K562 (cell line): Measurements from ENCODE around the gene SLC6A6. TPM values are rescaled to one million over a fixed set of nuclear protein-coding genes. Genes with fewer than 3 reads are reported as not detected.

Source experiments
- CHD2 ChIP-seq: IDR thresholded peaks from 2 replicates; pipeline ENCODE4 v1.6.1; 2011; ENCODE audit warnings: low read depth, low read length
- CSDE1 ChIP-seq, 2 experiments: fragments of 450-650 bp; IDR thresholded peaks; 2 replicates each; pipeline ENCODE4 v1.6.1; 2016; ENCODE audit warnings: mild to moderate bottlenecking in 1 of 2
- FOXK2 ChIP-seq, 2 experiments: fragments of 450-650 bp; IDR thresholded peaks in 1 of 2; conservative IDR thresholded peaks in 1 of 2; 2 replicates each; pipeline ENCODE4 v1.6.1; 2016; ENCODE audit warnings: low read depth in 2 of 2, mild to moderate bottlenecking in 1 of 2
- HDAC8 ChIP-seq: fragments of 450-650 bp; IDR thresholded peaks from 2 replicates; pipeline ENCODE4 v1.6.1; 2016; ENCODE audit warnings: mild to moderate bottlenecking, missing genetic modification characterization, moderate library complexity, missing compliant biosample characterization
- HSF4 ChIP-seq: fragments of 250-450 bp; sonication (Bioruptor Pico); IDR thresholded peaks from 2 replicates; pipeline ENCODE4 v2.1.2; 2022; ENCODE audit warnings: mild to moderate bottlenecking, moderate library complexity, borderline replicate concordance
- NR2F6 ChIP-seq: fragments of 450-650 bp; formaldehyde crosslinking; IDR thresholded peaks from 2 replicates; pipeline ENCODE4 v1.4.0; 2020; ENCODE audit warnings: mild to moderate bottlenecking
- OTX1 ChIP-seq: fragments of 450-650 bp; formaldehyde crosslinking; IDR thresholded peaks from 2 replicates; pipeline ENCODE4 v1.4.0; 2022; ENCODE audit warnings: mild to moderate bottlenecking
- POLR2AphosphoS2 ChIP-seq: IDR thresholded peaks from 2 replicates; pipeline ENCODE4 v1.6.1; 2012; ENCODE audit warnings: low read length, improper control_type of control experiment
- RAD51 ChIP-seq: fragments of 450-650 bp; IDR thresholded peaks from 2 replicates; pipeline ENCODE4 v1.7.1; 2016; ENCODE audit warnings: low read depth, mild to moderate bottlenecking, borderline replicate concordance
- RBM39 ChIP-seq: fragments of 200-400 bp; formaldehyde crosslinking; optimal IDR thresholded peaks from 2 replicates; pipeline ENCODE3; 2018; ENCODE audit warnings: low read depth, low read length
- RCOR1 ChIP-seq, 2 experiments: IDR thresholded peaks; 2 replicates each; pipeline ENCODE4 v1.6.1; 2012; ENCODE audit warnings: low read depth in 2 of 2, low read length in 2 of 2, borderline replicate concordance in 1 of 2, improper control_type of control experiment in 1 of 2
- SMAD3 ChIP-seq: fragments of 450-650 bp; formaldehyde crosslinking; conservative IDR thresholded peaks from 2 replicates; pipeline ENCODE4 v1.4.0; 2020; ENCODE audit warnings: mild to moderate bottlenecking
- SNIP1 ChIP-seq: fragments of 450-650 bp; IDR thresholded peaks from 2 replicates; pipeline ENCODE4 v1.7.1; 2017; ENCODE audit warnings: low read depth, mild to moderate bottlenecking
- SP2 ChIP-seq: IDR thresholded peaks from 2 replicates; pipeline ENCODE4 v1.6.1; 2011; ENCODE audit warnings: mild to moderate bottlenecking, low read depth, low read length, moderate library complexity; ENCODE audit not compliant: poor library complexity, severe bottlenecking; ENCODE audit errors: extremely low read depth
- SRSF1 ChIP-seq: fragments of 200-400 bp; formaldehyde crosslinking; IDR thresholded peaks from 2 replicates; pipeline ENCODE4 v1.6.1; 2017; ENCODE audit warnings: mild to moderate bottlenecking, low read depth, low read length, moderate library complexity
- THRA ChIP-seq: fragments of 450-650 bp; IDR thresholded peaks from 2 replicates; pipeline ENCODE4 v1.6.1; 2017; ENCODE audit warnings: mild to moderate bottlenecking, moderate library complexity
- ZMIZ1 ChIP-seq, 2 experiments: fragments of 150-350 bp in 1 of 2; IDR thresholded peaks; 2 replicates each; pipeline ENCODE4 v1.6.1; 2012 to 2016; ENCODE audit warnings: low read depth in 2 of 2, low read length in 2 of 2, mild to moderate bottlenecking in 1 of 2, moderate library complexity in 1 of 2
- ZNF436 ChIP-seq: fragments of 250-450, 450-650 bp; sonication (Bioruptor Pico); formaldehyde crosslinking; IDR thresholded peaks from 2 replicates; pipeline ENCODE4 v1.7.0; 2020; ENCODE audit warnings: mild to moderate bottlenecking
- ZNF512 ChIP-seq: IDR thresholded peaks from 2 replicates; pipeline ENCODE4 v1.6.1; 2016; ENCODE audit warnings: missing genetic modification characterization, missing compliant biosample characterization
- ZNF57 ChIP-seq: fragments of 450-650 bp; formaldehyde crosslinking; IDR thresholded peaks from 2 replicates; pipeline ENCODE4 v1.4.0; 2020; ENCODE audit warnings: mild to moderate bottlenecking, moderate library complexity
- ZNF655 ChIP-seq: fragments of 250-450 bp; sonication (Bioruptor Pico); IDR thresholded peaks from 2 replicates; pipeline ENCODE4 v1.5.0; 2021
- ZNF695 ChIP-seq: fragments of 450-650 bp; formaldehyde crosslinking; IDR thresholded peaks from 2 replicates; pipeline ENCODE4 v1.4.0; 2020; ENCODE audit warnings: mild to moderate bottlenecking, moderate library complexity
- polyA plus RNA-seq, 8 experiments: library from polyadenylated mRNA; depleted of rRNA in 4 of 8; stranded (reverse) in 5 of 8; unstranded in 3 of 8; fragments of >200 nt; fragmentation: Nextera tagmentation in 2 of 8; fragmentation: Illumina TruSeq in 1 of 8; extraction: Ambion mirVana in 2 of 8; extraction: Trizol in 1 of 8; gene quantifications; 2 replicates each; pipeline versions ENCODE4 v1.2.1 to v1.2.3, GENCODE V29; 2011 to 2014; ENCODE audit warnings: inconsistent platforms in 1 of 8, missing spikeins in 1 of 8
- total RNA-seq, 7 experiments: library from RNA; depleted of rRNA in 6 of 7; stranded (reverse); fragments of >200 nt in 6 of 7; fragmentation: Illumina TruSeq in 2 of 7; extraction: Trizol in 2 of 7; gene quantifications; 2 replicates each; pipeline versions ENCODE4 v1.2.1 to v1.2.3, GENCODE V29; 2011 to 2021; ENCODE audit warnings: low replicate concordance in 1 of 7

SLC6A6 gene
- total and polyA plus RNA-seq, 9 of the 15 experiments (the other 6 are each of a cell fraction or from before 2014, with no cell fraction given), result 12.3 to 203 (median 93.2) TPM

- TF ChIP-seq ZMIZ1 (IDR thresholded peaks at IDR 0.05; ENCODE audit: low read depth in 2 of 2, low read length in 2 of 2) (no peak), HSF4 (CRISPR knock-in tag) (no peak), HDAC8 (tag) (no peak), THRA (no peak), RAD51 (no peak), RBM39 (no peak), ZNF655 (CRISPR knock-in tag) (no peak), SNIP1 (no peak), ZNF436 (CRISPR knock-in tag) (no peak), ZNF57 (CRISPR knock-in tag) (no peak), FOXK2 (conservative IDR thresholded peaks at IDR 0.05 in 1 of 2, IDR thresholded peaks at IDR 0.05 in 1 of 2; ENCODE audit: low read depth in 2 of 2) (no peak), RCOR1 (IDR thresholded peaks at IDR 0.05; ENCODE audit: borderline replicate concordance in 1 of 2, low read depth in 2 of 2, low read length in 2 of 2) (no peak; a peak in 1 of 4 replicates), POLR2AphosphoS2 (no peak), SP2 (no peak), NR2F6 (CRISPR knock-in tag) (no peak), CSDE1 (IDR thresholded peaks at IDR 0.05) (no peak), SMAD3 (CRISPR knock-in tag) (0 out of 2 replicates have a peak, but pooled peaks have one; percentile 4), ZNF695 (CRISPR knock-in tag) (no peak), SRSF1 (no peak), ZNF512 (tag) (no peak), CHD2 (no peak), OTX1 (CRISPR knock-in tag) (no peak)
Measured at GRCh38 chr3:14439501-14440167, 37.2 kb downstream of the SLC6A6 start (continued).
